H9 (cell line): Measurements from ENCODE around the gene DHRS9. TPM values are rescaled to one million over a fixed set of nuclear protein-coding genes. Genes with fewer than 3 reads are reported as not detected.

Source experiments
- DNase-seq: peaks from one replicate; pipeline ENCODE4 v3.0.0-alpha.2; 2017
- H2AFZ ChIP-seq: one replicate; pipeline ENCODE4 v1.6.1; 2013; ENCODE audit warnings: mild to moderate bottlenecking, low read length, control low read depth, moderate library complexity
- H2AK5ac ChIP-seq: 2 replicates; pipeline ENCODE4 v1.6.1; 2013; ENCODE audit warnings: low read length, control low read depth, mixed read lengths; ENCODE audit not compliant: insufficient read length
- H2BK120ac ChIP-seq: one replicate; pipeline ENCODE4 v1.6.1; 2013; ENCODE audit warnings: low read depth, mild to moderate bottlenecking, low read length, control low read depth, inconsistent platforms; ENCODE audit not compliant: poor library complexity, severe bottlenecking
- H2BK12ac ChIP-seq: 2 replicates; pipeline ENCODE4 v1.6.1; 2013; ENCODE audit warnings: low read length, control low read depth, mixed read lengths, low read depth; ENCODE audit not compliant: insufficient read length
- H2BK15ac ChIP-seq: 2 replicates; pipeline ENCODE4 v1.6.1; 2013; ENCODE audit warnings: low read depth, low read length, control low read depth
- H2BK20ac ChIP-seq: one replicate; pipeline ENCODE4 v1.6.1; 2013; ENCODE audit warnings: low read depth, mild to moderate bottlenecking, low read length, control low read depth, inconsistent platforms; ENCODE audit not compliant: poor library complexity, severe bottlenecking
- H2BK5ac ChIP-seq: 2 replicates; pipeline ENCODE4 v1.6.1; 2013; ENCODE audit warnings: low read length, control low read depth, mixed read lengths; ENCODE audit not compliant: insufficient read length
- H3K14ac ChIP-seq: 2 replicates; pipeline ENCODE4 v1.6.1; 2013; ENCODE audit warnings: low read length, control low read depth; ENCODE audit not compliant: insufficient read depth
- H3K18ac ChIP-seq: 2 replicates; pipeline ENCODE4 v1.6.1; 2013; ENCODE audit warnings: low read depth, mild to moderate bottlenecking, mixed read lengths, low read length, control low read depth; ENCODE audit not compliant: insufficient read length
- H3K23ac ChIP-seq: 2 replicates; pipeline ENCODE4 v1.6.1; 2013; ENCODE audit warnings: low read length, control low read depth, mixed read lengths, low read depth; ENCODE audit not compliant: insufficient read length
- H3K23me2 ChIP-seq: 2 replicates; pipeline ENCODE4 v1.6.1; 2013; ENCODE audit warnings: low read depth, mild to moderate bottlenecking, mixed read lengths, low read length, control low read depth; ENCODE audit not compliant: insufficient read length, poor library complexity, severe bottlenecking
- H3K27ac ChIP-seq: 2 replicates; pipeline ENCODE4 v1.5.1; 2013; ENCODE audit warnings: low read length, control low read depth, mixed read lengths, low read depth; ENCODE audit not compliant: insufficient read length
- H3K27me3 ChIP-seq: 2 replicates; pipeline ENCODE4 v1.6.1; 2013; ENCODE audit warnings: low read length, control low read depth, inconsistent platforms; ENCODE audit not compliant: insufficient read depth
- H3K4ac ChIP-seq: 2 replicates; pipeline ENCODE4 v1.6.1; 2013; ENCODE audit warnings: low read depth, mild to moderate bottlenecking, control low read depth, inconsistent platforms, low read length, moderate library complexity
- H3K4me1 ChIP-seq: 2 replicates; pipeline ENCODE4 v1.6.1; 2013; ENCODE audit warnings: low read length, control low read depth, inconsistent platforms; ENCODE audit not compliant: insufficient read depth
- H3K4me2 ChIP-seq: 2 replicates; pipeline ENCODE4 v1.6.1; 2013; ENCODE audit warnings: low read length, control low read depth, mixed read lengths; ENCODE audit not compliant: insufficient read length, insufficient read depth
- H3K56ac ChIP-seq: 2 replicates; pipeline ENCODE4 v1.6.1; 2013; ENCODE audit warnings: low read depth, mild to moderate bottlenecking, mixed read lengths, low read length, control low read depth; ENCODE audit not compliant: insufficient read length
- H3K79me1 ChIP-seq: 2 replicates; pipeline ENCODE4 v1.6.1; 2013; ENCODE audit warnings: low read depth, mild to moderate bottlenecking, moderate library complexity, low read length, control low read depth, inconsistent platforms; ENCODE audit not compliant: insufficient read depth, poor library complexity, severe bottlenecking
- H3K79me2 ChIP-seq: 2 replicates; pipeline ENCODE4 v1.6.1; 2013; ENCODE audit warnings: low read length, control low read depth, inconsistent platforms; ENCODE audit not compliant: insufficient read depth
- H3K9ac ChIP-seq: 2 replicates; pipeline ENCODE4 v1.6.1; 2013; ENCODE audit warnings: low read length, control low read depth, mixed read lengths; ENCODE audit not compliant: insufficient read length; ENCODE audit errors: extremely low read depth
- H3K9me3 ChIP-seq: one replicate; pipeline ENCODE4 v1.6.1; 2013; ENCODE audit warnings: low read depth, low read length, inconsistent platforms; ENCODE audit not compliant: control insufficient read depth
- H3T11ph ChIP-seq: one replicate; pipeline ENCODE4 v1.6.1; 2013; ENCODE audit warnings: mild to moderate bottlenecking, low read length, control low read depth, inconsistent platforms
- H4K20me1 ChIP-seq: one replicate; pipeline ENCODE4 v1.6.1; 2013; ENCODE audit not compliant: control insufficient read depth, insufficient read length, insufficient read depth
- H4K5ac ChIP-seq: 2 replicates; pipeline ENCODE4 v1.6.1; 2013; ENCODE audit warnings: low read depth, mild to moderate bottlenecking, mixed read lengths, low read length, control low read depth; ENCODE audit not compliant: insufficient read length
- H4K8ac ChIP-seq: replicated peaks from 2 replicates; pipeline ENCODE4 v1.6.1; 2013; ENCODE audit warnings: low read length, control low read depth, mixed read lengths, low read depth; ENCODE audit not compliant: insufficient read length
- H4K91ac ChIP-seq: 2 replicates; pipeline ENCODE4 v1.6.1; 2013; ENCODE audit warnings: low read depth, mild to moderate bottlenecking, moderate library complexity, mixed read lengths, low read length, control low read depth; ENCODE audit not compliant: insufficient read length
- H3K27ac Mint-ChIP-seq, 3 experiments: 2 replicates in 2 of 3; 3 replicates in 1 of 3; pipeline ENCODE4 v1.8.0; 2020 to 2021; ENCODE audit warnings: mixed read lengths in 3 of 3, mild to moderate bottlenecking in 1 of 3, moderate library complexity in 1 of 3
- H3K27me3 Mint-ChIP-seq: 2 replicates; pipeline ENCODE4 v1.8.0; 2021; ENCODE audit warnings: low read depth, mild to moderate bottlenecking, moderate library complexity, mixed read lengths
- H3K36me3 Mint-ChIP-seq, 3 experiments: 2 replicates in 2 of 3; 3 replicates in 1 of 3; pipeline ENCODE4 v1.8.0; 2020 to 2021; ENCODE audit warnings: low read depth in 3 of 3, mixed read lengths in 3 of 3; ENCODE audit not compliant: insufficient read depth in 1 of 3
- H3K4me1 Mint-ChIP-seq, 2 experiments: 2 replicates each; pipeline ENCODE4 v1.8.0; 2020; ENCODE audit warnings: mixed read lengths in 2 of 2
- H3K4me3 Mint-ChIP-seq, 2 experiments: 2 replicates in 1 of 2; 3 replicates in 1 of 2; pipeline ENCODE4 v1.8.0; 2020 to 2021; ENCODE audit warnings: mild to moderate bottlenecking in 2 of 2, mixed read lengths in 2 of 2, moderate library complexity in 1 of 2
- H3K9me3 Mint-ChIP-seq, 2 experiments: 2 replicates in 1 of 2; 3 replicates in 1 of 2; pipeline ENCODE4 v1.8.0; 2020; ENCODE audit warnings: mild to moderate bottlenecking in 2 of 2, mixed read lengths in 2 of 2, moderate library complexity in 1 of 2
- CTCF ChIP-seq: fragments of 200-600 bp; sonication (generic); conservative IDR thresholded peaks from 3 replicates; pipeline ENCODE4 v1.8.0; 2021; ENCODE audit warnings: antibody characterized with exemption, mild to moderate bottlenecking
- WGBS: extraction: QIAGEN DNeasy Blood & Tissue Kit; methylation state at CpG from one replicate; pipeline ENCODE4 v1.1.7; 2013; ENCODE audit warnings: missing lambda C conversion rate, low lambda C conversion rate, mixed read lengths; ENCODE audit not compliant: insufficient read length; ENCODE audit errors: extremely low coverage; 5-methylcytosine and 5-hydroxymethylcytosine counted together
- total RNA-seq: library from RNA; stranded (reverse); gene quantifications from 2 replicates; pipeline ENCODE4 v1.2.1, GENCODE V29; 2021

Gene DHRS9
- total RNA-seq, 1 experiment from 2014 or later: not detected

- Mint-ChIP-seq H3K9me3 (no peaks in the 10 kb centered on the region), H3K4me1 (peaks cover 0 to 5% of the 10 kb centered on the region in 2 experiments; a peak in 1 of 4 replicates), H3K27me3 (no peaks in the 10 kb centered on the region), H3K36me3 (no peaks in the 10 kb centered on the region), H3K4me3 (no peak overlapping the region), H3K27ac (no peak overlapping the region)
- Histone ChIP-seq H3K9me3 (no peaks in the 10 kb centered on the region), H2BK120ac (no peak overlapping the region), H3K56ac (no peak overlapping the region), H3K9ac (no peak overlapping the region), H4K5ac (no peak overlapping the region), H2AFZ (no peak overlapping the region), H3K79me1 (no peaks in the 10 kb centered on the region), H3K18ac (no peak overlapping the region), H3K4ac (no peak overlapping the region), H2BK12ac (no peak overlapping the region), H2BK5ac (no peak overlapping the region), H3T11ph (no peak overlapping the region), H3K23me2 (no peaks in the 10 kb centered on the region), H3K4me2 (no peak overlapping the region), H3K23ac (no peak overlapping the region), H3K27ac (no peak overlapping the region), H4K8ac (no peak overlapping the region), H2BK15ac (no peak overlapping the region), H2BK20ac (no peak overlapping the region), H4K20me1 (no peaks in the 10 kb centered on the region), H3K14ac (no peak overlapping the region), H3K27me3 (no peaks in the 10 kb centered on the region), H4K91ac (no peak overlapping the region), H3K4me1 (no peaks in the 10 kb centered on the region), H2AK5ac (no peak overlapping the region), H3K79me2 (no peaks in the 10 kb centered on the region)
- no peak for TF ChIP-seq CTCF
- WGBS: no CpG with 5 or more reads among the region's 2 CpGs
- DNase-seq: no peak
These were observed 3.4 kb upstream of the DHRS9 start for GRCh38 chr2:169065864-169066517.
